IMR-90 (cell line): ENCODE results near the gene DPYD. TPM values are rescaled to one million over a fixed set of nuclear protein-coding genes. Genes with fewer than 3 reads are reported as not detected.

Experiments
- ATAC-seq: fragments of 200-7000 bp; cut with Tn5 transposase; 2 replicates; pipeline ENCODE4 v1.9.1; 2020; ENCODE audit warnings: low read depth, mild to moderate bottlenecking, moderate library complexity
- BruUV-seq: library from RNA; stranded (reverse); fragments of 400-500 nt; replicated peaks from 2 replicates; lab custom pipeline; 2021; lab: Mats Ljungman, UMichigan
- CTCF ChIA-PET: fragments of 300-600 bp; formaldehyde crosslinking; extraction: SDS; loops from one replicate; lab custom pipeline; 2021; ENCODE audit warnings: antibody characterized with exemption; lab: Yijun Ruan, JAX
- POLR2A ChIA-PET: fragments of 300-600 bp; sonication (Branson Sonifier 250); formaldehyde crosslinking; loops from one replicate; lab custom pipeline; 2022; ENCODE audit warnings: antibody characterized with exemption; ENCODE audit not compliant: unreplicated experiment; lab: Charles Lee
- DNase-seq: peaks from one replicate; pipeline ENCODE4 v3.0.0; 2013
- H2AFZ ChIP-seq: replicated peaks from 2 replicates; pipeline ENCODE3; 2013; ENCODE audit warnings: low read length, mild to moderate bottlenecking; ENCODE audit not compliant: poor library complexity
- H2AK5ac ChIP-seq: 2 replicates; pipeline ENCODE4 v1.6.1; 2013; ENCODE audit warnings: low read depth, low read length, inconsistent platforms
- H2AK9ac ChIP-seq: replicated peaks from 2 replicates; pipeline ENCODE3; 2013; ENCODE audit warnings: mild to moderate bottlenecking, low read depth, low read length, moderate library complexity; ENCODE audit not compliant: poor library complexity
- H2BK120ac ChIP-seq: 2 replicates; pipeline ENCODE4 v1.6.1; 2013; ENCODE audit warnings: low read depth, low read length, inconsistent platforms
- H2BK15ac ChIP-seq: 3 replicates; pipeline ENCODE4 v1.6.1; 2013; ENCODE audit warnings: low read depth, low read length, inconsistent platforms
- H2BK20ac ChIP-seq: 2 replicates; pipeline ENCODE4 v1.6.1; 2013; ENCODE audit warnings: low read depth, mild to moderate bottlenecking, inconsistent platforms, low read length, moderate library complexity
- H2BK5ac ChIP-seq: 2 replicates; pipeline ENCODE4 v1.6.1; 2013; ENCODE audit warnings: mild to moderate bottlenecking, low read depth, low read length, inconsistent platforms; ENCODE audit not compliant: poor library complexity, severe bottlenecking
- H3K14ac ChIP-seq: replicated peaks from 2 replicates; pipeline ENCODE4 v1.6.1; 2013; ENCODE audit warnings: low read depth, low read length, inconsistent platforms
- H3K18ac ChIP-seq: 2 replicates; pipeline ENCODE4 v1.6.1; 2013; ENCODE audit warnings: low read depth, low read length, control low read depth
- H3K23ac ChIP-seq: 2 replicates; pipeline ENCODE4 v1.6.1; 2013; ENCODE audit warnings: low read depth, low read length, inconsistent platforms
- H3K27ac ChIP-seq: 2 replicates; pipeline ENCODE4 v1.5.1; 2013; ENCODE audit warnings: mild to moderate bottlenecking, control low read depth, low read length; ENCODE audit not compliant: insufficient read depth
- H3K27me3 ChIP-seq: 2 replicates; pipeline ENCODE4 v1.6.1; 2013; ENCODE audit warnings: low read length; ENCODE audit not compliant: control insufficient read depth, insufficient read depth
- H3K36me3 ChIP-seq: 2 replicates; pipeline ENCODE4 v1.6.1; 2013; ENCODE audit warnings: low read length, mixed read lengths; ENCODE audit not compliant: control insufficient read depth, insufficient read depth
- H3K4ac ChIP-seq: 2 replicates; pipeline ENCODE4 v1.6.1; 2013; ENCODE audit warnings: low read depth, low read length, inconsistent platforms
- H3K4me1 ChIP-seq: 2 replicates; pipeline ENCODE4 v1.6.1; 2013; ENCODE audit warnings: low read length, mixed read lengths; ENCODE audit not compliant: control insufficient read depth, insufficient read depth
- H3K4me2 ChIP-seq: 2 replicates; pipeline ENCODE4 v1.6.1; 2013; ENCODE audit warnings: low read depth, mild to moderate bottlenecking, control low read depth, low read length, moderate library complexity
- H3K4me3 ChIP-seq: 2 replicates; pipeline ENCODE4 v1.5.1; 2013; ENCODE audit warnings: low read depth, mild to moderate bottlenecking, control low read depth, low read length, moderate library complexity; ENCODE audit not compliant: insufficient read depth
- H3K56ac ChIP-seq: 2 replicates; pipeline ENCODE4 v1.6.1; 2013; ENCODE audit warnings: low read length, inconsistent platforms; ENCODE audit not compliant: insufficient read depth; ENCODE audit errors: extremely low read depth
- H3K79me1 ChIP-seq, 2 experiments: 2 replicates each; pipeline ENCODE4 v1.6.1; 2013; ENCODE audit warnings: low read length in 2 of 2, inconsistent platforms in 1 of 2, low read depth in 1 of 2
- H3K9ac ChIP-seq: 2 replicates; pipeline ENCODE4 v1.6.1; 2013; ENCODE audit warnings: low read depth, low read length, control low read depth
- H3K9me1 ChIP-seq: 2 replicates; pipeline ENCODE4 v1.6.1; 2013; ENCODE audit warnings: low read length, inconsistent platforms; ENCODE audit not compliant: insufficient read depth
- H3K9me3 ChIP-seq: 2 replicates; pipeline ENCODE4 v1.6.1; 2013; ENCODE audit warnings: low read length; ENCODE audit not compliant: control insufficient read depth, insufficient read depth
- H4K20me1 ChIP-seq: 2 replicates; pipeline ENCODE4 v1.6.1; 2013; ENCODE audit warnings: low read length, inconsistent platforms; ENCODE audit not compliant: insufficient read depth
- H4K5ac ChIP-seq: 2 replicates; pipeline ENCODE4 v1.6.1; 2013; ENCODE audit warnings: mild to moderate bottlenecking, low read depth, low read length, control low read depth
- H4K8ac ChIP-seq, 2 experiments: 2 replicates each; pipeline ENCODE4 v1.6.1; 2013; ENCODE audit warnings: low read depth in 2 of 2, low read length in 2 of 2, control low read depth in 1 of 2, inconsistent platforms in 1 of 2
- H4K91ac ChIP-seq: 2 replicates; pipeline ENCODE4 v1.6.1; 2013; ENCODE audit warnings: low read depth, low read length, inconsistent platforms; ENCODE audit not compliant: insufficient read depth
- BHLHE40 ChIP-seq: fragments of 150-350 bp; IDR thresholded peaks from 2 replicates; pipeline ENCODE4 v1.6.1; 2016; ENCODE audit warnings: mild to moderate bottlenecking, low read depth, low read length
- CEBPB ChIP-seq: IDR thresholded peaks from 2 replicates; pipeline ENCODE4 v1.6.1; 2012; ENCODE audit warnings: low read depth, low read length, improper control_type of control experiment
- CHD1 ChIP-seq: IDR thresholded peaks from 2 replicates; pipeline ENCODE4 v1.6.1; 2012; ENCODE audit warnings: low read depth, low read length, improper control_type of control experiment
- FOS ChIP-seq: fragments of 150-350 bp; IDR thresholded peaks from 2 replicates; pipeline ENCODE4 v1.6.1; 2016; ENCODE audit warnings: low read depth, low read length
- MAFK ChIP-seq: IDR thresholded peaks from 2 replicates; pipeline ENCODE4 v1.6.1; 2012; ENCODE audit warnings: low read depth, low read length, improper control_type of control experiment
- MAZ ChIP-seq: IDR thresholded peaks from 2 replicates; pipeline ENCODE4 v1.6.1; 2012; ENCODE audit warnings: low read depth, mild to moderate bottlenecking, low read length, improper control_type of control experiment, moderate library complexity, borderline replicate concordance
- MXI1 ChIP-seq: IDR thresholded peaks from 2 replicates; pipeline ENCODE4 v1.6.1; 2012; ENCODE audit warnings: low read depth, mild to moderate bottlenecking, low read length, moderate library complexity, borderline replicate concordance
- NFE2L2 ChIP-seq: fragments of 150-350 bp; IDR thresholded peaks from 2 replicates; pipeline ENCODE4 v1.6.1; 2016; ENCODE audit warnings: low read depth, mild to moderate bottlenecking, low read length
- POLR2A ChIP-seq: IDR thresholded peaks from 2 replicates; pipeline ENCODE4 v1.6.1; 2012; ENCODE audit warnings: mild to moderate bottlenecking, low read depth, low read length
- RAD21 ChIP-seq: IDR thresholded peaks from 2 replicates; pipeline ENCODE4 v1.6.1; 2012; ENCODE audit warnings: low read length, improper control_type of control experiment
- RCOR1 ChIP-seq: IDR thresholded peaks from 2 replicates; pipeline ENCODE4 v1.6.1; 2012; ENCODE audit warnings: mild to moderate bottlenecking, low read length, improper control_type of control experiment; ENCODE audit not compliant: insufficient replicate concordance
- RFX5 ChIP-seq: IDR thresholded peaks from 2 replicates; pipeline ENCODE4 v1.8.0; 2012; ENCODE audit warnings: low read depth, mild to moderate bottlenecking, low read length, moderate library complexity
- SMC3 ChIP-seq: fragments of 150-350 bp; IDR thresholded peaks from 2 replicates; pipeline ENCODE4 v1.6.1; 2016; ENCODE audit warnings: low read depth, mild to moderate bottlenecking, antibody characterized with exemption, low read length, moderate library complexity
- dilution Hi-C: fragments of 300-500 bp; cut with HindIII; formaldehyde crosslinking; loops from one replicate; pipeline ENCODE4 v1.14.3; 2018; ENCODE audit warnings: low sequenced_read_pairs; ENCODE audit not compliant: unreplicated experiment
- in situ Hi-C: fragments of 300-500 bp; cut with MboI; formaldehyde crosslinking; loops from 3 replicates; pipeline ENCODE4 v1.14.3; 2019; ENCODE audit warnings: low sequenced_read_pairs, inconsistent platforms, mixed read lengths
- intact Hi-C: fragments of 100-400 bp; cut with micrococcal nuclease; formaldehyde crosslinking; loops from 2 replicates; pipeline ENCODE4 v1.10.0; 2022
- polyA plus RNA-seq, 3 experiments: library from polyadenylated mRNA; depleted of rRNA; stranded (reverse); fragments of >200 nt; gene quantifications; 2 replicates each; pipeline ENCODE4 v1.2.3, GENCODE V29; 2012; ENCODE audit warnings: low replicate concordance in 1 of 3
- total RNA-seq: library from RNA; depleted of rRNA; stranded (reverse); fragments of >200 nt; gene quantifications from 2 replicates; pipeline ENCODE4 v1.2.3, GENCODE V29; 2012
- TF ChIP-seq, protein P1 (sequence below): conservative IDR thresholded peaks from 2 replicates; pipeline ENCODE4 v1.5.1; 2012; ENCODE audit warnings: mild to moderate bottlenecking, low read depth, low read length, improper control_type of control experiment
- TF ChIP-seq, protein P2 (sequence below): fragments of 150-350 bp; IDR thresholded peaks from 2 replicates; pipeline ENCODE4 v1.6.1; 2017; ENCODE audit warnings: mild to moderate bottlenecking, antibody characterized with exemption, low read length, low read depth
- TF ChIP-seq, protein P3 (sequence below): fragments of 150-350 bp; IDR thresholded peaks from 2 replicates; pipeline ENCODE4 v1.6.1; 2016; ENCODE audit warnings: low read depth, mild to moderate bottlenecking, low read length, moderate library complexity, borderline replicate concordance

DPYD gene
- total and polyA plus RNA-seq, 2 of the 4 experiments (the other 2 are of a cell fraction) = 9.3 to 47.3 TPM

DNA sequence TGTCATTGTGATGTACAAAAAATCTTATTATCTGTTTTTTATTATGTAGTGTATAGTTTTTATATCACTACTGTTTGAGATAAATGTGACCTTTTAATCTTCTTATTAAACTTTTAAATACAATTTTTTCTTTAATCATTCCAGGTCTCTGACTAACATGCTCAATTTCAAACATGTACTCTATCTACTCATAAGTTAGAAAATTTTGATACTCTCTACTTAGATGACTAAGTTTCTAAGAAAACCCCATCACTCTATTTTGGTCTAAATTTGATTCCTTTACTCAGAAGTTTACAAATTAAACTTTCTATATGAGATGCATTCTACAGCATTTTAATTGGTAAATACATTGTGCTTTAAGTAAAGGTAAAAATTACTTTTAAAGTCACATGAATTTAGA is 655.2 kb downstream of the DPYD start:
- H3K18ac ChIP-seq = no peak overlapping the region
- H3K4ac ChIP-seq = no peak overlapping the region
- no peak overlapping the region for H3K4me2 ChIP-seq
- no peak overlapping the region for H3K56ac ChIP-seq
- no peaks in the 10 kb centered on the region for H3K36me3 ChIP-seq
- in situ Hi-C loops = no loop called here
- no peaks in the 10 kb centered on the region for H3K4me1 ChIP-seq
- no peak overlapping the region for H2AK9ac ChIP-seq
- no peak overlapping the region for H3K4me3 ChIP-seq
- ChIA-PET CTCF (interaction anchor here (0.6 kb wide), 1 partner anchor 14 kb away, joined by 3 read pairs; no protein-coding TSS in a partner anchor), POLR2A (no interaction called here)
- no peaks in the 10 kb centered on the region for H4K20me1 ChIP-seq
- no peak for DNase-seq
- no peak overlapping the region for H2BK5ac ChIP-seq
- intact Hi-C loops = no loop called here
- H3K79me1 ChIP-seq = no peaks in the 10 kb centered on the region
- no peak overlapping the region for H2AK5ac ChIP-seq
- H3K14ac ChIP-seq = no peak overlapping the region
- H3K9me3 ChIP-seq = no peaks in the 10 kb centered on the region
- no peak overlapping the region for H3K9ac ChIP-seq
- no peaks in the 10 kb centered on the region for H3K27me3 ChIP-seq
- BruUV-seq = no TSS peak
- no peak overlapping the region for H2AFZ ChIP-seq
- no peak for ATAC-seq
- no peak overlapping the region for H2BK15ac ChIP-seq
- no peak overlapping the region for H3K27ac ChIP-seq
- dilution Hi-C loops = no loop called here
- no peak overlapping the region for H4K91ac ChIP-seq
- TF ChIP-seq, protein P1, sequence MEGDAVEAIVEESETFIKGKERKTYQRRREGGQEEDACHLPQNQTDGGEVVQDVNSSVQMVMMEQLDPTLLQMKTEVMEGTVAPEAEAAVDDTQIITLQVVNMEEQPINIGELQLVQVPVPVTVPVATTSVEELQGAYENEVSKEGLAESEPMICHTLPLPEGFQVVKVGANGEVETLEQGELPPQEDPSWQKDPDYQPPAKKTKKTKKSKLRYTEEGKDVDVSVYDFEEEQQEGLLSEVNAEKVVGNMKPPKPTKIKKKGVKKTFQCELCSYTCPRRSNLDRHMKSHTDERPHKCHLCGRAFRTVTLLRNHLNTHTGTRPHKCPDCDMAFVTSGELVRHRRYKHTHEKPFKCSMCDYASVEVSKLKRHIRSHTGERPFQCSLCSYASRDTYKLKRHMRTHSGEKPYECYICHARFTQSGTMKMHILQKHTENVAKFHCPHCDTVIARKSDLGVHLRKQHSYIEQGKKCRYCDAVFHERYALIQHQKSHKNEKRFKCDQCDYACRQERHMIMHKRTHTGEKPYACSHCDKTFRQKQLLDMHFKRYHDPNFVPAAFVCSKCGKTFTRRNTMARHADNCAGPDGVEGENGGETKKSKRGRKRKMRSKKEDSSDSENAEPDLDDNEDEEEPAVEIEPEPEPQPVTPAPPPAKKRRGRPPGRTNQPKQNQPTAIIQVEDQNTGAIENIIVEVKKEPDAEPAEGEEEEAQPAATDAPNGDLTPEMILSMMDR = no peak
- no peak for TF ChIP-seq MXI1
- TF ChIP-seq RAD21 = no peak
- TF ChIP-seq, protein P2, sequence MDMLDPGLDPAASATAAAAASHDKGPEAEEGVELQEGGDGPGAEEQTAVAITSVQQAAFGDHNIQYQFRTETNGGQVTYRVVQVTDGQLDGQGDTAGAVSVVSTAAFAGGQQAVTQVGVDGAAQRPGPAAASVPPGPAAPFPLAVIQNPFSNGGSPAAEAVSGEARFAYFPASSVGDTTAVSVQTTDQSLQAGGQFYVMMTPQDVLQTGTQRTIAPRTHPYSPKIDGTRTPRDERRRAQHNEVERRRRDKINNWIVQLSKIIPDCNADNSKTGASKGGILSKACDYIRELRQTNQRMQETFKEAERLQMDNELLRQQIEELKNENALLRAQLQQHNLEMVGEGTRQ = no peak
- TF ChIP-seq RCOR1 = no peak
- no peak for TF ChIP-seq RFX5
- TF ChIP-seq MAFK = no peak
- no peak for TF ChIP-seq CEBPB
- no peak for TF ChIP-seq CHD1
- TF ChIP-seq POLR2A = no peak
- no peak for TF ChIP-seq NFE2L2
- TF ChIP-seq, protein P3, sequence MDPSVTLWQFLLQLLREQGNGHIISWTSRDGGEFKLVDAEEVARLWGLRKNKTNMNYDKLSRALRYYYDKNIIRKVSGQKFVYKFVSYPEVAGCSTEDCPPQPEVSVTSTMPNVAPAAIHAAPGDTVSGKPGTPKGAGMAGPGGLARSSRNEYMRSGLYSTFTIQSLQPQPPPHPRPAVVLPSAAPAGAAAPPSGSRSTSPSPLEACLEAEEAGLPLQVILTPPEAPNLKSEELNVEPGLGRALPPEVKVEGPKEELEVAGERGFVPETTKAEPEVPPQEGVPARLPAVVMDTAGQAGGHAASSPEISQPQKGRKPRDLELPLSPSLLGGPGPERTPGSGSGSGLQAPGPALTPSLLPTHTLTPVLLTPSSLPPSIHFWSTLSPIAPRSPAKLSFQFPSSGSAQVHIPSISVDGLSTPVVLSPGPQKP = no peak
- no peak for TF ChIP-seq FOS
- TF ChIP-seq MAZ = no peak
- TF ChIP-seq SMC3 = no peak
- no peak for TF ChIP-seq BHLHE40
- H3K23ac ChIP-seq = no peak overlapping the region
- no peaks in the 10 kb centered on the region for H3K9me1 ChIP-seq
- H2BK120ac ChIP-seq = no peak overlapping the region
- H2BK20ac ChIP-seq = no peak overlapping the region
- H4K8ac ChIP-seq = no peak overlapping the region
- H4K5ac ChIP-seq = no peak overlapping the region
